Ascending aorta (tissue), 2 donors: Measurements from ENCODE around the gene MYO1D. TPM values are rescaled to one million over a fixed set of nuclear protein-coding genes. Genes with fewer than 3 reads are reported as not detected.
"Not testable (repeated sequence)": the region's sequence is repeated elsewhere in the genome, so short reads cannot be mapped to it uniquely, and the experiment has no call there.

Experiments
- DNase-seq, 2 donors: peaks; one replicate each; pipeline ENCODE4 v3.0.0-alpha.2; 2019; ENCODE audit warnings: low spot score in 2 of 2
- H3K27ac ChIP-seq, 2 donors: fragments of 200-600 bp; sonication (generic); one replicate each; pipeline ENCODE4 v1.5.1; 2016 to 2017; ENCODE audit warnings: mild to moderate bottlenecking in 1 of 2
- H3K27me3 ChIP-seq: fragments of 200-600 bp; sonication (generic); one replicate; pipeline ENCODE4 v1.5.1; 2017
- H3K36me3 ChIP-seq, 2 donors: fragments of 200-600 bp; sonication (generic); one replicate each; pipeline ENCODE4 v1.5.1; 2016
- H3K4me1 ChIP-seq, 2 donors: fragments of 200-600 bp; sonication (generic); one replicate each; pipeline ENCODE4 v1.5.1; 2016 to 2017; ENCODE audit warnings: mild to moderate bottlenecking in 1 of 2
- H3K4me3 ChIP-seq, 2 donors: fragments of 200-600 bp; sonication (generic); one replicate each; pipeline ENCODE4 v1.5.1; 2016 to 2017; ENCODE audit warnings: mild to moderate bottlenecking in 1 of 2
- H3K9me3 ChIP-seq, 2 donors: fragments of 200-600 bp; sonication (generic); one replicate each; pipeline ENCODE4 v1.5.1; 2016
- CTCF ChIP-seq, 3 experiments: fragments of 200-600 bp in 2 of 3; fragments of 450-650 bp in 1 of 3; sonication (generic) in 2 of 3; IDR thresholded peaks; one replicate each; pipeline ENCODE4 v1.5.1; 2016 to 2019; ENCODE audit warnings: antibody characterized with exemption in 3 of 3, mild to moderate bottlenecking in 1 of 3, moderate library complexity in 1 of 3
- intact Hi-C: fragments of 100-400 bp; cut with DNase I; formaldehyde crosslinking; loops from one replicate; pipeline ENCODE4 v1.15.1; 2023
- total RNA-seq: library from RNA; depleted of rRNA; stranded (reverse); fragments of >200 nt; gene quantifications from one replicate; pipeline ENCODE4 v1.1.0, GENCODE V29; 2016

MYO1D gene
- total RNA-seq, 1 donor from 2014 or later: 105 TPM

GRCh38 chr17:32903774-32904673, 27.1 kb upstream of the MYO1D start:
- no peaks in the 10 kb centered on the region for H3K36me3 ChIP-seq
- no peaks in the 10 kb centered on the region for H3K4me1 ChIP-seq
- H3K9me3 ChIP-seq: no peaks in the 10 kb centered on the region
- no peaks in the 10 kb centered on the region for H3K27me3 ChIP-seq
- no peak overlapping the region for H3K27ac ChIP-seq
- intact Hi-C loops: loop anchor here (10.0 kb wide), 1 partner anchor 239 kb away; no protein-coding TSS in a partner anchor
- no peak for DNase-seq
- H3K4me3 ChIP-seq: no peak overlapping the region
- no peak for TF ChIP-seq CTCF (IDR thresholded peaks at IDR 0.05)

- H3K4me3 ChIP-seq: no peak overlapping the region
- H3K27ac ChIP-seq: no peak overlapping the region
- TF ChIP-seq CTCF (IDR thresholded peaks at IDR 0.05): no peak
- no peaks in the 10 kb centered on the region for H3K4me1 ChIP-seq
- no peaks in the 10 kb centered on the region for H3K9me3 ChIP-seq
- intact Hi-C loops: loop anchor here (10.0 kb wide), 1 partner anchor 237 kb away; no protein-coding TSS in a partner anchor
- no peaks in the 10 kb centered on the region for H3K27me3 ChIP-seq
- no peaks in the 10 kb centered on the region for H3K36me3 ChIP-seq
- DNase-seq: no peak
These were observed 24.8 kb upstream of the MYO1D start for GRCh38 chr17:32901743-32902142.

- TF ChIP-seq CTCF (IDR thresholded peaks at IDR 0.05): no peak
- Histone ChIP-seq H3K27me3 (no peaks in the 10 kb centered on the region), H3K27ac (no peak overlapping the region), H3K9me3 (no peaks in the 10 kb centered on the region), H3K4me3 (no peak overlapping the region), H3K4me1 (no peaks in the 10 kb centered on the region), H3K36me3 (no peaks in the 10 kb centered on the region)
- intact Hi-C loops: loop anchor here (10.0 kb wide), 1 partner anchor 235 kb away; no protein-coding TSS in a partner anchor
- no peak for DNase-seq
These were observed 22.5 kb upstream of the MYO1D start for GRCh38 chr17:32899236-32900013.

- Histone ChIP-seq H3K27me3 (no peaks in the 10 kb centered on the region), H3K36me3 (no peaks in the 10 kb centered on the region), H3K4me1 (no peaks in the 10 kb centered on the region), H3K9me3 (no peaks in the 10 kb centered on the region), H3K4me3 (no peak overlapping the region), H3K27ac (no peak overlapping the region)
- DNase-seq: no peak
- TF ChIP-seq CTCF (IDR thresholded peaks at IDR 0.05): no peak
- intact Hi-C loops: no loop called here
These were observed 19.8 kb upstream of the MYO1D start for GRCh38 chr17:32896647-32897258.

GRCh38 chr17:32894245-32894644, 17.3 kb upstream of the MYO1D start:
- no peak for DNase-seq
- no peaks in the 10 kb centered on the region for H3K4me1 ChIP-seq
- TF ChIP-seq CTCF (IDR thresholded peaks at IDR 0.05): no peak
- H3K27ac ChIP-seq: no peak overlapping the region
- intact Hi-C loops: no loop called here
- no peak overlapping the region for H3K4me3 ChIP-seq
- no peaks in the 10 kb centered on the region for H3K9me3 ChIP-seq
- H3K27me3 ChIP-seq: no peaks in the 10 kb centered on the region
- H3K36me3 ChIP-seq: no peaks in the 10 kb centered on the region

GRCh38 chr17:32887410-32887809, 10.5 kb upstream of the MYO1D start:
- intact Hi-C loops, DNase-seq, H3K27me3 ChIP-seq, H3K4me3 ChIP-seq, H3K27ac ChIP-seq, H3K36me3 ChIP-seq, H3K9me3 ChIP-seq, H3K4me1 ChIP-seq: not testable (repeated sequence)

- H3K4me3 ChIP-seq, H3K4me1 ChIP-seq, H3K36me3 ChIP-seq, H3K9me3 ChIP-seq, H3K27ac ChIP-seq, DNase-seq, intact Hi-C loops, H3K27me3 ChIP-seq: not testable (repeated sequence)
These were observed 10.0 kb upstream of the MYO1D start for GRCh38 chr17:32886951-32887350.
